Psoas muscle (tissue), 8 donors: ENCODE measurements around the gene AURKAIP1. TPM values are rescaled to one million over a fixed set of nuclear protein-coding genes. Genes with fewer than 3 reads are reported as not detected.

Source experiments
- ATAC-seq, 4 donors: fragments of 200-7000 bp; cut with Tn5 transposase; one replicate each; pipeline ENCODE4 v1.9.1; 2020; ENCODE audit warnings: moderate library complexity in 3 of 4, mild to moderate bottlenecking in 2 of 4
- DNase-seq, 2 donors: peaks; one replicate each; pipeline ENCODE4 v3.0.0-alpha.2; 2020
- H3K27ac ChIP-seq: fragments of 200-600 bp; one replicate; pipeline ENCODE4 v1.8.0; 2022
- H3K27me3 ChIP-seq, 3 donors: fragments of 200-600 bp in 1 of 3; one replicate each; pipeline versions ENCODE4 v1.6.1 to v1.8.0; 2013 to 2022; ENCODE audit warnings: low read length in 2 of 3, mild to moderate bottlenecking in 2 of 3, moderate library complexity in 1 of 3; ENCODE audit not compliant: insufficient read depth in 3 of 3
- H3K36me3 ChIP-seq, 2 donors: fragments of 200-600 bp in 1 of 2; one replicate each; pipeline versions ENCODE4 v1.6.1 to v1.8.0; 2013 to 2022; ENCODE audit warnings: low read depth in 1 of 2, mild to moderate bottlenecking in 1 of 2, moderate library complexity in 1 of 2; ENCODE audit not compliant: insufficient read depth in 1 of 2
- H3K4me1 ChIP-seq: fragments of 200-600 bp; one replicate; pipeline ENCODE4 v1.8.0; 2022
- H3K4me3 ChIP-seq: fragments of 200-600 bp; one replicate; pipeline ENCODE4 v1.8.0; 2022; ENCODE audit warnings: mild to moderate bottlenecking
- H3K9me3 ChIP-seq: fragments of 200-600 bp; one replicate; pipeline ENCODE4 v1.8.0; 2022
- WGBS, 3 donors: extraction: QIAGEN DNeasy Blood & Tissue Kit; methylation state at CpG; one replicate each; pipeline versions ENCODE4 v1.1.6 to v1.1.7; 2013; 5-methylcytosine and 5-hydroxymethylcytosine counted together
- intact Hi-C, 2 donors: fragments of 100-400 bp; cut with DNase I; formaldehyde crosslinking; loops; one replicate each; pipeline versions ENCODE4 v1.11.0 to v1.14.2; 2022
- polyA plus RNA-seq, 3 donors: library from polyadenylated mRNA; stranded (reverse); fragments of 200-250 nt; gene quantifications; one replicate each; pipeline ENCODE4 v1.2.3, GENCODE V29; 2013
- total RNA-seq, 4 donors: library from RNA; stranded (reverse); fragmentation: NEBNext Ultra II Directional in 2 of 4; extraction: Animal tissue kit (Norgen Biotek cat#: 25700) in 2 of 4; gene quantifications; one replicate each; pipeline versions ENCODE4 v1.2.1 to v1.2.4, GENCODE V29; 2021 to 2023
- TF ChIP-seq, protein P1 (sequence below): fragments of 200-600 bp; IDR thresholded peaks from one replicate; pipeline ENCODE4 v1.8.0; 2022; ENCODE audit warnings: antibody characterized with exemption
- donor health status: healthy with polysubstance abuse.
- donor health status: DM: no; HTN: no; CAD: no; lungs with moderate emphysema.
- donor health status: Bipolar disorder and iron deficiency.
- donor health status: healthy.
- donor health status: DM: yes; HTN: yes; CAD: no.
- donor health status: DM: no; HTN: no; CAD: no.
- donor health status: DM: no; HTN: no; CAD: no.
- donor health status: DM: yes; HTN: yes; CAD: no.

The AURKAIP1 gene
- total and polyA plus RNA-seq, 7 donors = 180 to 534 (median 194) TPM

DNA sequence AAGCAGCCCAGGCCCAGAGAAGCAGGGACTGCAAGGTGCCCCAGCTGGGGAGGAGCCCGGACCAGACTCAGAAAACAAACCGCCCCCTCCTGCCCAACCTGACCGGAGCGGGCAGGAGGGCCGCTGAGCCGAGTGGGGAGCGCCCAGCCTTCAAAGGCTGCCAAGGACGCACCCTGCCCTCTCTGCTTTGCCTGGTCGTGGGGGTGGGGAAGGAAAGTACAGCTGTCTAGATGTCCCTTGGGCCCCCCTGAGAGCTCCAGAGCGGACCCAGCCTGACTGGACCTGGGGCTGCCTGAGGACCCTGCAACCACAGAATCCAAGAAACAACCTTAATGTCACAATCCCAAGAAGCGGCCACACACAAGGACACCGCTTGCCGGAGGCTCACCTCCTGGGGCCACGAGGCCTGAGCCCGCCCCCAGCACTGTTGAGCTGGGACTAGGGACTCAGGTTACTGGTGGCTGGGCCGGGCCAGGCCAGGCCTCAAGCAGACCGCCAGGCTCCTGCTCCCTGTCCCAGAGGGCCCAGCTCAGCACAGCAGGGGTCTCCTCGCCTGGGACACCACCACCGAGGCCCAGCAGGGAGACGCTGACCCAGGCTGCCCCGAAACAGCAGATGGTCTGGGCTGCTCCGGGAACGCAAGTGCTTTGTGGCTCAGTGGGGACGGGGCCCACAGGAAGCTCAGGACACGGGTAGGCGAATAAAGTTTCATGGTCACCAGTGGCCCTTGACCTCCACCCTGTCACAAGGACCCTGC is 27.2 kb downstream of the AURKAIP1 start:
- H3K27ac ChIP-seq = peak overlapping the region; percentile 97
- TF ChIP-seq, protein P1, sequence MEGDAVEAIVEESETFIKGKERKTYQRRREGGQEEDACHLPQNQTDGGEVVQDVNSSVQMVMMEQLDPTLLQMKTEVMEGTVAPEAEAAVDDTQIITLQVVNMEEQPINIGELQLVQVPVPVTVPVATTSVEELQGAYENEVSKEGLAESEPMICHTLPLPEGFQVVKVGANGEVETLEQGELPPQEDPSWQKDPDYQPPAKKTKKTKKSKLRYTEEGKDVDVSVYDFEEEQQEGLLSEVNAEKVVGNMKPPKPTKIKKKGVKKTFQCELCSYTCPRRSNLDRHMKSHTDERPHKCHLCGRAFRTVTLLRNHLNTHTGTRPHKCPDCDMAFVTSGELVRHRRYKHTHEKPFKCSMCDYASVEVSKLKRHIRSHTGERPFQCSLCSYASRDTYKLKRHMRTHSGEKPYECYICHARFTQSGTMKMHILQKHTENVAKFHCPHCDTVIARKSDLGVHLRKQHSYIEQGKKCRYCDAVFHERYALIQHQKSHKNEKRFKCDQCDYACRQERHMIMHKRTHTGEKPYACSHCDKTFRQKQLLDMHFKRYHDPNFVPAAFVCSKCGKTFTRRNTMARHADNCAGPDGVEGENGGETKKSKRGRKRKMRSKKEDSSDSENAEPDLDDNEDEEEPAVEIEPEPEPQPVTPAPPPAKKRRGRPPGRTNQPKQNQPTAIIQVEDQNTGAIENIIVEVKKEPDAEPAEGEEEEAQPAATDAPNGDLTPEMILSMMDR = no peak
- ATAC-seq = peak; percentile 49 to 65 (median 53)
- 11 to 17% (median 13%) methylated on average over 25 to 26 of the region's 26 CpGs for WGBS, 3 donors
- peak overlapping the region; percentile 73 for H3K4me3 ChIP-seq
- peaks cover 54% of the 10 kb centered on the region for H3K4me1 ChIP-seq
- H3K27me3 ChIP-seq = no peaks in the 10 kb centered on the region
- no peaks in the 10 kb centered on the region for H3K9me3 ChIP-seq
- DNase-seq = peak; percentile 62 to 79
- H3K36me3 ChIP-seq = no peaks in the 10 kb centered on the region
- intact Hi-C loops = loop anchor here in 1 of 2 donors (1.0 to 5.0 kb wide), 4 partner anchors 25 to 157 kb away; partner anchors contain the start of genes ACAP3, PUSL1 and UBE2J2

DNA sequence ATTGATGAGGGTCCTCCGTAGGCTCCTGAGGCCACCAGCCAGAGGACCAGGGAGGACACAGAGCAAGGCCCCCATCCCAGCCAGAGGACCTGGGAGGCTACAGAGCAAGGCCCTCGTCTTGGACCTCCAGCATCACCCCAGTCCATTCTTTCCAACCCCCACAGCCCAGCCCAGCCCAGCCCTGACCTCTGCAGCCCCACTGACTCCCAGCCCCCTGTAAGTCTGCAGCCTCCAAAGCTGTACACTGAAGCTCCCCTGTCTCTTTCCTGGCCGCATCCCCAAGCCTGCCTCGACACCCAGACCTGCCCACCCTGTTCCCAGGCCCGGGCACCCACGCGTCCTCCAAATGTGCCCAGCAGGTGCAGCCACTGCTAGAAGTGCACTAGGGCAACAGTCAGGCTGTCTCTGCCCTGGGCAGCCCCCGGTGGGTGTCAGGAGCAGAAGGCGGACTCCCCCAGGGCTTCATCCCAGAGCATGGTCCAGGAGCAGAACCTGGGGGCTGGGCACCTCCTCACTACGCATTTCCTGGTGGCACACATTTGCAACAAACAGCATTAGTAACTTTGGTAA is 27.9 kb downstream of the AURKAIP1 start:
- ATAC-seq (no peak), DNase-seq (no peak)
- Histone ChIP-seq H3K4me1 (peaks cover 60% of the 10 kb centered on the region), H3K27me3 (no peaks in the 10 kb centered on the region), H3K36me3 (no peaks in the 10 kb centered on the region), H3K4me3 (peak overlapping the region; percentile 73), H3K9me3 (no peaks in the 10 kb centered on the region), H3K27ac (peak overlapping the region; percentile 97)
- WGBS, 3 donors = 43 to 58% (median 47%) methylated on average over 9 to 10 of the region's 10 CpGs
- TF ChIP-seq, protein P1 = no peak
- intact Hi-C loops = loop anchor here in 1 of 2 donors (1.0 to 5.0 kb wide), 2 partner anchors 40 to 158 kb away; partner anchors contain the start of genes ACAP3 and PUSL1

DNA sequence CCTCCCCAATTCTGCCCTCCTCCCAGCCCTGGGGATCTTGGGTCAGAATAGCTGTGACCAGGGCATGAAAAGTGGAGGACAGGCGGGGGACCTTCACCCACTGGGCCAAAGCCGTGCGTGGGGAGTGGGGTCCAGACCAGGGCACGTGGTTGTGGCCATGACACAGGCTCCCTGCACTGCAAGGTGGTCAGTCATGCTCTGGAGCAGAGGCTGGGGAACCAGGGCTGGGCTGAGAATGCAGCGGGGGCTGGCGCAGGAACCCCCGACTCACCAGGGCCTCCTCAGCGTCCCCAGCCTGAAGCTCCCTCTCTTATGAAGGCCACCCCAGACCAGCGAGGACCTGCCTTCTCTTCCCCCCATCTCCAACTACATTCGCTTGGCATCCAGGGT is 28.5 kb downstream of the AURKAIP1 start:
- H3K36me3 ChIP-seq = peaks cover 0 to 4% of the 10 kb centered on the region in 2 donors
- intact Hi-C loops = loop anchor here in 1 of 2 donors (5.0 kb wide), 1 partner anchor 39 kb away; the partner anchor contains the start of genes ACAP3 and PUSL1
- DNase-seq (no peak), ATAC-seq (no peak)
- H3K4me3 ChIP-seq = peak overlapping the region; percentile 73
- H3K27ac ChIP-seq = peak overlapping the region; percentile 97
- WGBS, 3 donors = 65 to 83% (median 65%) methylated on average over 10 of the region's 10 CpGs
- TF ChIP-seq, protein P1 = no peak
- no peaks in the 10 kb centered on the region for H3K27me3 ChIP-seq
- H3K4me1 ChIP-seq = peaks cover 55% of the 10 kb centered on the region
- no peaks in the 10 kb centered on the region for H3K9me3 ChIP-seq

DNA sequence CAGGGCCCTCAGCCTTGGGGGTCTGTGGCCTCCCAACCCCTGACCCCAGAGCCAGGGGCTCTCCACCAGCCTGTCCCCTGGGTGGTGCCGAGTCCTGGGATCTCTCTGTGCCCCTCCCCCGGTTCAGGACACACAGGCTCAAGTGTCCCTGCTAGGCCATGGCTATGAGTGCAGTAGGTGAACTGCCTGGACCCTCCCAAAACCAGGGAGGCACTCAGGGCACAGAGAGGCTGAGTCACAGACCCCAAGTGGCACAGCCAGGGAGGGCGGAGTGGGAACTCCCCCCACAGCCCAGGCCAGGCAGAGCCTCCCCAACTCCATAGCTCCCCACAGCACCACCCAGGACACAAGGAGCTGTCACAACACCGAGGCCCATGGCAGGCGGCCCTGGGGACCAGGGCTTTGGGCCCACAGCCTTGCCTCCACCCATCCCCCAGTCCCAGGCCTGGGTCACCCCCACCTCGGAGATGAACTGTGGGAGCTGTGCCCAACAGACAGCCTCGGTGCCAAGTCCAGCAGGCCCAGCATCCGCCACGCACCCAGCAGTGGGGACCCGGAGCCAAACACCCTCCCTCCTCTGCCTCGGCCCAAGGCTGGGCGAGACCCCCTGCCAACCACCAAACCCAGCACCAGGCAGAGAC is 29.0 kb downstream of the AURKAIP1 start:
- Histone ChIP-seq H3K9me3 (no peaks in the 10 kb centered on the region), H3K4me3 (peak overlapping the region; percentile 73), H3K27ac (peak overlapping the region; percentile 97), H3K27me3 (no peaks in the 10 kb centered on the region), H3K4me1 (peaks cover 53% of the 10 kb centered on the region), H3K36me3 (peaks cover 4 to 9% of the 10 kb centered on the region in 2 donors)
- ATAC-seq (no peak), DNase-seq (no peak)
- intact Hi-C loops = loop anchor here in 1 of 2 donors (5.0 kb wide), 1 partner anchor 39 kb away; the partner anchor contains the start of genes ACAP3 and PUSL1
- TF ChIP-seq, protein P1 = no peak
- WGBS, 3 donors = 29 to 44% (median 31%) methylated on average over 9 to 12 of the region's 12 CpGs
